Hematopoietic multipotent progenitor cell treated with erythropoietin and hydrocortisone succinate and interleukin-3 and kit ligand, for 8 days (in vitro differentiated cells): Measurements from ENCODE around the gene PAPSS1.
"Not testable (repeated sequence)": the region's sequence is repeated elsewhere in the genome, so short reads cannot be mapped to it uniquely, and the experiment has no call there.

Experiments used
- DNase-seq: peaks from one replicate; pipeline ENCODE4 v3.0.0-alpha.2; 2015

The PAPSS1 gene

DNA sequence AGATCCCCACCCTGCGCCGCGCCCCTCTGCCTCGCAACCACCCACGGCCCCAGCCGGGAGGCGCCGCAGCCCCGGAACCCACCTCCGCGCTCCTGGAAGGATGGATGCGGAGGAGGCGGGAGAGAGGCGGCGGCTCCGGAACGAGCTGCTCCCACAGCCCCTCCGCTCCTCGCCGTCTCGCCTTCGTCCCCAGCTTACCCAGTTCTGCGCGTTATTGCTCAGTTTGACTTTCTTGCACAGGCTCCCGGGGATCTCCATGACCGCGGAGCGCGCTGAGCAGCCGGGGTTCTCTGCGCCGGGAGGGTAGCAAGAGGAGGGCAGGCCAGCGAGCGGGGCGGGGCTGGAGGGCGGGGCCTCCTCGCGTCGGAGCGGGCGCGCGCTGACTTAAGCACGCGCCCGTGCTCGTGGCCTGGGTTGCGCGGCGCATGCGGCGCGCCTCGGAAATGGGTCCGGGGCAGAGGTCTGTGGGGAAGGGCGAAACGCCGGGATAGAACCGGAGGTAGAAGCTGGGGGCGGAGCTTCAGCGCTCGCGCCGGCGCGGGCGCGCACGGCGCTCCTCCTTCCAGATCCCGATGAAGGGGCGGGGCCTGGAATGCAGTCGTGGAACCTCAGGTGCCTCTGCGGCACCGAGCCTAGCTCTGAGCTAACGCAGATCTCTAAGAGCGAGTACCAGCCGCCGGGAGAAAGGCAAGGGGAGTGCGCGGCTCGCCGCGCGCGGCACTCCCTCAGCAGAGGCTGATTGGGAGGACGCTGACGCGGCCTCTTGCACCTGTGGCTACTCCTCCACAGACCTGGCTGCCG lies at the start of gene PAPSS1:
Gene PAPSS1 (minus strand): TSS at position 313 of the 801 bp plus-strand sequence. CDS start 55 bp downstream, at position 258.
- peak; percentile 94 for DNase-seq

DNA sequence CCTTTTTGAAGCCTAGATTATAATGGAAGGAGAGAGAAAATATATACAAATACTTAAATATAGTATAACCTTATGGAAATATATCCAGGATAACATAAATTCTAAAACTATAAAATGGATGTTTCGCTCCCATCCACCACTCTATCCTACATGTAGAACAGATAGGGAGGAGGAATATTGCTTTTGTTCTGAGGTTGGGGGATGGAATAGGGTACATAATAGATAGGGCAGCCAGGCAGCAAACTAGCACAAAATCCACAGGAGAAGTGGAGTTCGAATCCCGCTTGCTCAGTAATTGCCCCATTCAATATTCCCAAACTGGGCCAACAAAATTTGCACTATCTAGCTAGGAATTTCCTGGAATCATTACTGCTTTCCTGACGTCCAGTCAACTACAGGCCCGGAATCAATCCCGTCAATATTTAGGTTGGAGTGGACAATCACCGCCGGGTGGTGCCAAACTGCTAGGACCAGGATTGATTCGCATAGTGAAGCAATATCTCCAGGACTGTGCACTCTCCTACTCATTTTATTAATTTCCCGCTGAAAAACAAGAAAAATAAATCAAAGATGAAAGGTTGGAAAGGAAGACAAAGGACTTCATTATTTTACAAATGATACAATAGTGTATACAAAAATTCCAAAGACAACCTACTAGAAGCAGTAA lies 40.4 kb upstream of the PAPSS1 start:
- no peak for DNase-seq

DNA sequence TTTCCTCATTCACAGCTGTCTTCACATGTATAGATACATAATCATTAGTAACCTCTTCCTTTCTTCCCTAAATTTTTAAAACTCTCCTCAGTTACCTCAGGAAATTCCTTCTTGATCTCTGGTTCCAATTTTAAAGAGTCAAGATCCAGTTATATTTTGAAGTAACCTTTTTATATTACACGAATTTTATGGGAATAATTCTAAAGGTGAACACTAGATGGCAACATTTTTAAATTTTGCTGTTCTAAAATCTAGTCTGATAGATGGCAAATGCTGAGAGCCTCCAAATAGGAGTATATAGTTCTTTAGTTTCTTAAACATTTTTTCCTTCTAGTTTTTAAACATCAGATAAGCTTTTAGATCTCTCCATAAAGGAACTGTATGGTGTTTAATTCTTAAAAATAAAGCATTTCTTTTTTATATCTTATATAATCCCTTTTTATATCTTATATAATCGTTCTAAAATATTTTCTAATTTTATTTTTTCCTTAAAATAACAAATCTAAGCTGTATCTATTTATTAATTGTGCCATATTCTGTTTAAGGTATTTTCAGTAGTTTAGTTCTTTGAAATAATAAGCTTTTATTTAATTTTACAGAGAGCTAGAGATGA lies 37.9 kb upstream of the PAPSS1 start:
- DNase-seq, result peak; percentile 38

DNA sequence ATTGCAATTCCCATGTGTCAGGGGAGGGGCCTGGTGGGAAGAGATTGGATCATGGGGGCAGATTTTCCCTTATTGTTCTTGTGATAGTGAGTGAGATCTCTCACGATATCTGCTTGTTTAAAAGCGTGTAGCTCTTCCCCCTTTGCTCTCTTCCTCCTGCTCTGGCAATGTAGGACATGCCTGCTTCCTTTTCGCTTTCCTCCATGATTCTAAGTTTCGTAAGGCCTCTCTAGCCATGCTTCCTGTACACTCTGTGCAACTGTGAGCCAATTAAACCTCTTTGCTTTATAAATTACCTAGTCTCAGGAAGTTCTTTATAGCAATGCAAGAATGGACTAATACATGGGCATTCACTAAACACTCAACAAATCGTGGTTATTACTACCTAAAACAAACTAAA lies 37.2 kb upstream of the PAPSS1 start:
- no peak for DNase-seq

DNA sequence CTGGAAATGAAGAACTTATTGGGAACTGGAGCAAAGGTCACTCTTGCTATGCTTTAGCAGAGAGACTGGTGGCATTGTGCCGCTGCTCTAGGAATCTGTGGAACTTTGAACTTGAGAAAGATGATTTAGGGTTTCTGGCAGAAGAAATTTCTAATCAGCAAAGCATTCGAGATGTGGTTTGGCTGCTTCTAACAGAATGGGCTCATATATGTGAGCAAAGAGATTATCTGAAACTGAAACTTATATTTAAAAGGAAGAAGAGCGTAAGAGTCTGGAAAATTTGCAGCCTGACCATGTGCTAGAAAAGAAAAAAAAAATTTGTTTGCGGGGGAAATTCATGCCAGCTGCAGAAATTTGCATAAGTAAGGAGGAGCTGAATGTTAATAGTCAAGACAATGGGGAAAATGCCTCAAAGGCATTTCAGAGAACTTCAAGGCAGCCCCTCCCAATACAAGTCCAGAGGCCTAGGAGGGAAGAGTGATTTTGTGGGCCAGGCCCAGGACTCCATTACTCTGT lies 35.9 kb upstream of the PAPSS1 start:
- DNase-seq, result no peak

DNA sequence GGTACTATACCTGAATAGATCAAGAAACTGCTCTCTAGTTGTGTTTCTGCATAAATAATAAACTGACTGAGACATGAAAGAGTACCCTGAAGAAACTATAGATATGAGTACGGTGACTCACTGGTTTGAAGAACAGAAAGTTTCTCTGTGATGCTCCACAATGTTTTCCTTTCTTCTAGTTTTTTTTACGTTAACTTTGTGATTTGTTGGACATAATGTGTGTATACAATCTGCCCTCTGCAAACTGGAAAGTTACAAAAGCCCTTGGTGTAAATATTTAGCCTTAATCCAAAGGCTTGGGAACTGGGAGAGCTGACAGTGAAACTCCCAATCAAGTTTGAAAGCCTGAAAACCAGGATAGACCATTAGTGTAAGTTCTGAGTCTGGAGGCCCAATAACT lies 31.6 kb upstream of the PAPSS1 start:
- DNase-seq, result no peak

DNA sequence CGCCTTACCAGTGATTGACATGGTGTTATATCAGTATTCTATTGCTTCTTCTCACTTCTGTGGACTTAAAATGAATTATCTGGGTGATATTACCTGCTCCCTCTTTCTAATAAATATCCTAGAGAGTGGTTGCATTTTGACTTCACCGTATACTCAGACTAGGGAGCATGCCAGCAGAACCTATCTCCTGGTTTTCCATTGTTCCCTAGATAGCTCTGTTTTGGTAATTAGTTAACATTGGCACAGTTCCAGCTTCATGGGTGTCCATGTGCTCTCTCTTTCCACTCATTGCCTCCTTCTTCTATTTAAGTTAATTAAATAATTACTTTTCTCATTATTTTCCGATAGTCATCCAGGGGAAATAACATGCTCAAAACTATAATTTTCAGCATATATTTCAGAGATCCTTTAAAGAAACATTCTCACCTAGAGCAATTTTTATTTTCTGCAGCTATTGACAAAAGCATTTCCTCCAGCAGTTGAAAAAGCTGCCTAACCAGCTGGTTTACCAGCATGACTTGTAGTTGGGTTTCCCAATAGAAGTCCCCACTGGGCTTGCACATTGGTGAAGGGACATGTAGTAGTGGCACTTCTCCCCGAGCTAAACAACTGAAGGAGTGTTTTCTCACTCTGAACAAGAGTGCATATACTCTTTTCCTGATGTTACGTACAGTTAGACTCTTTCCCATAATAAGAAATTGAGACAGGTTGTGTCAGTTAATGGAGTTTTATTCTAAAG lies 27.9 kb upstream of the PAPSS1 start:
- DNase-seq, result no peak

DNA sequence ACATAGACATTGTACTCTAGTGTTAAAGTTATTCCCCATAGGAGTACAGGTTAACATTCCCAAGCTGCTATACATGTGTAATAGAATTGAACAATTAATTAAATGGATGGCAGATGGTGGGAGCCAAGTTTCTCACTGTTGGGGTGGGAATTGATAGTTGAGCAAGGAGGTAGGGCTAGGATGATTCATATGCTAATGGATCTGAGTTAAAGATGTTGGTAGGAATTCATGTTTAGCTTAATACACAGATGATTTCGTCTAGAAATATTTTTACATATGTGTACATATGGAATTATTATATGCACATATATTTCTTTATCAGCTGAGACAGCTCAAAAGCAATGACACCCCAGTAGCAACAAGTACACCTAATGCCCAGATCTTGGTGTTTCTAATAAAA lies 26.1 kb upstream of the PAPSS1 start:
- no peak for DNase-seq

DNA sequence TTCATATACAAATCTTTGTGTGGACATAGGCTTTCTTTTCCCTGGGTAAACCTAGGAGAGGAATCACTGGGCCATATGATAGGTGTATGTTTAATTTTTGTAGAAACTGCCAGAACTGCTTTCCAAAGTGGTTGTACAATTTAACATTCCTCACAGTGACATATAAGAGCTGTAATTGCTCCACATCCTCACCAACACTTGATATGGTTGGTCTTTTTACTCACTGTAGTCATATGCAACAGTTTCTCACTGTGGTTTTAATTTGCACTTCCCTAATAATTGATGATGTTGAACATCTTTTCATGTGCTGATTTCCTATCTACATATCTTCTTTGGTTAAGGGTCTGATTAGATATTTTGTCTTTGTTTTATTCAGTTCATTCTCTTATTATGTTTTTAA lies 24.5 kb upstream of the PAPSS1 start:
- DNase-seq, result no peak

DNA sequence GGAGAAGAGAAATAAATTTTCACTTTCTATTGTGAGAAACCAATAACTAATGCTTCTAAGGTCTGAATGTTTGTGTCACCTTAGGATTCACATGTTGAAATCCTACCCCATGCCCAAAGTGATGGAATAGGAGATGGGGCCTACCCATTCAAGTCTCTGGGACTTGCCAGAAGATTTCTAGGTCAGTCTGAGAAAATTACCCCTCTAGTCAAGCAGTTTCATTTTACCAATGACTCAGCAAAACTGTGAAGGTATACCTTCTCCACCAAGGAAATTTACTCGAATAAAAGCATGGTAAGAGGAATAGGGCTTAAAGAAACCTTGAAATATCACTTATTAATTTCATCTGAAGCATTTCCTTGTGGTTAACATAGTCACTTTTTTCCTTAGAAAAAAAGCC lies 23.5 kb upstream of the PAPSS1 start:
- DNase-seq, result peak; percentile 6

DNA sequence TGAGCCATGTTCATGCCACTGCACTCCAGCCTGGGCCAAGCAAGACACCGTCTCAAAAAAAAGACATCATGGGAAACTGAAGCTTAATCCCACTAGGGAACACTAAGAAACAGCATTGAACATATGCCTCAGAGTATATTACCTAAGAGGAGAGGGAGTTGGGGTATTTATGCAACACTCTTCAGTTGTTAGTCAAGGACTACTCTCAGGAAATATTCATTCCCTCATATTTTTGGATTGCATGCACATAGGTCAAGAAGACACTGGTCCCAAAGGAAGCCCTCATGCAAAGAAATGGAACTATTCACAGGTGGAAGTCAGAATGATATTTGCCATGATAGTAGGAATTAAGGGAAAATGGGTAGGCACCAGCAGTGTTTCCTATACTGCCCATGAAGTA lies 22.8 kb upstream of the PAPSS1 start:
- DNase-seq, result no peak

DNA sequence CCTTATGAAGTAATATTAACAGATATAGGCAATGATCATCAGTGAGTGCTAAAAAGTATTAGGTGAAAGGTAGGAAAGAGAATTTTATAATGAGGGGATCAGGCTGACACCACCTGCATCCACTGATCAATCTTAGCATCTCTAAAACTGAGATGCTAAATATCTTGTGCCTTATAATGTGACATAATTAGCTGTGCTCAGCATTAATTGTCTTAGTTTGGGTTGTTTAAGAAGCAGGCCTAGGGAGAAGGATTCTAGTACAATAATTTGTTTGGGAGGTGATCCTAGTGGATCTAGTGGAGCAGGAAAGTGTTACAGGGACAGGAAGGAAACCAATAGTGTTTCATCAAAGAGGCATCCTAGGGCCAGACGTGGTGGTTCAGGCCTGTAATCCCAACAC lies 22.2 kb upstream of the PAPSS1 start:
- no peak for DNase-seq

DNA sequence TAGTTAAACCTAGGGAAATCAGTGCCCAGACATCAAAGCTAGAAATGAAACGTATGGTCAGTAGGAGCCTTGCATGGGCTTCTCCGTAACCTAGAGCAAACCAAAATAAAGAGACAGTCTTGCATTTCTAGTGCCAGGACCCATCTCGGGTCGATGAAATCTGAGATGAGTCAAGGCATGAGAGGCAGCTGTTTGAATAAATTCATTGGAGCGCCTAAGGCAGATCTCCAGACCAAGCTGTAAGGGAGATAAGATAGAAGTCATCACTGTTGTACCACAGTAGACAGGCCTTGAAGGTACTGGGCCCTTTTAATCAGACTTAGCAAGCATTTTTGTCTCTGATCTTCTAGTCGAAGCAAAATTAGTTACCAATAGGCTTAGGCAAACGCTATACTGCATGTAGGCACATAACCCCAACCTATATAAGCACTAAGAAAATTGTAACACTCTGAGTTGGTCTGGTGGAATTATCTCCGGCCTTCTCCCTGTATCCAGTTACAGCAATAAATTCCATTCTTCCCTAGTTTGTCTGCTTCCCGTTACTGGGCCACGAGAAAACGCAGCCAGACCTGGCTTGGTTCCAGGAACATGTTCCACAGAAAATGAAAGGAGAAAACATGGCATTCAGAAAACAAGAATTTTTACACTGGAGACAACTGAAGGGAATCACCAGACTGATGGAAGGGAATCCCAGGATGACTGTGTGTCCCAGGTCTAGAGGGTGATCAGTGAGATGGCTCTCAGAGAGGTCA lies 21.1 kb upstream of the PAPSS1 start:
- DNase-seq, result no peak

DNA sequence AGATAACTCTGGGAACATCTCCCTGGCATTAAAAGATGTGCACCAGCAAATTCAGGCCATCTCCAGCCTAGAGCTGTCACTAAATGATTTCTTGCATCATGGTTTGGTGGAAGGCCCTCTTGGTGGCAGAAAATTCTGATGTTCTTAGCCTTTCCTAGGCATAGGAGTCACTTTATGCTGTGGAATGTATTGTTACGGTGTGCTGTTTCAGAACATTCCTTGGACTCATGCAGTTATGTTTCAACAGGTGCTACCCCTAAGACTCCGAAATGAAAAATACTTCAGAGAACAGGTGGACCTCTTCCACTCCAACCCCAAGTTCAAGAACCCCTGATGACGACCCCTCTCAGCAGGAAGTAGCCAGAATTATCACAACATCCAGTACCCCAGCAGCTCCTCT lies 20.3 kb upstream of the PAPSS1 start:
- DNase-seq, result peak; percentile 17

DNA sequence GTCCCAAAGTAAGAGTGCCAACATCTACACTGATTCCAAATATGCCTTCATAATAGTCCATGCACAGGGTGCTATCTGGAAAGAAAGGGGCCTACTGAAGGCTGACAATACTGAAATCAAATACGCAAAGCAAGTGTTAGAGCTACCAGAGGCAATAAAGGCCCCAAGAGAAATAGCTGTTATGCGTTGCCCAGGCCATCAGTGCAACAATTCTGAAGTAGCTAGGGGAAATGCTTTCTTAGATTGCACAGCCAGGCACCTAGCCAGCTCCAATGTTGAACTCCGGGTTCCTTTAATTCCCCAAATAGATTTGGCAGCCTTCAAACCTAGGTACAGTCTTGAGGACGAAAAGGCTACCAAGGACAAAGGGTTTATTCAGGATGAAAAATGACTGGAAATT lies 17.4 kb upstream of the PAPSS1 start:
- DNase-seq, result no peak

DNA sequence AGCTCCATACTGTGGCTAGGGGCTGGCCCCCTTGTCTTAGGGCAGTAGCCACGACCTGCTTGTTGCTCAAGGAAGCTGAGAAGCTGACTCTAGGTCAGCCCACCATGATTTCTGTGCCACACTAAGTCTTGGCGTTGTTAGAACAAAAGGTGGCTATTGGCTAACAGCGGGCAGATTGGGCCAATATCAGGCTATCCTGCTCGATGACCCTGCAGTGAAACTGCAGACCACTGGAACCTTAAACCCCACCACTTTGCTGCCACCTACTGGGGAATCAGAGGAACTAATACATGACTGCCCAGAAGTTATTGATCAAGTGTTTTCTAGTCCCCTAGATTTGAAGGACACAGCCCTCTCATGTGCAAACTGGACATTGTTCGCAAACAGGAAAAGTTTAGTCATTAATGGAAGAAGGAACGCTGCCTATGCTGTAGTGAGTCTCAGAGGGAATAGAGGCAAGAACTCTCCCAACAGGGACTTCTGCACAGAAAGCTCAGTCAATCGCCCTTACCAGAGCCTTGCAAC lies 17.0 kb upstream of the PAPSS1 start:
- peak; percentile 55 for DNase-seq

DNA sequence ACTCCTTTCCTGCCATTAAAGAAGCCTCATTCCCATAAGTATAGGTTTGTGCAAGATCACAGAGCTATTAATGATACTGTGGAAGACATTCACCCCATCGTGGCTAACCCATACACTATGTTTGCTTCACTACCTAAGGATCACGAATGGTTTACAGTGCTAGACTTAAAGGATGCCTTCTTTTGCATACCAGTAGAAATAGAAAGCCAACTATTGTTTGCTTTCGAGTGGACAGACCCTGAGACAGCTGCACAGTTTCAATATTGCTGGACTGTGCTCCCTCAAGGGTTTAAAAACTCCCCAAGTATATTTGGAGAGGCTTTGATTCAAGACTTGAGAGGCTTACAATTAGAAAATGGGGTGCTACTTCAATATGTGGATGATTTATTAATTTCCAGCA lies 16.0 kb upstream of the PAPSS1 start:
- DNase-seq, result no peak

DNA sequence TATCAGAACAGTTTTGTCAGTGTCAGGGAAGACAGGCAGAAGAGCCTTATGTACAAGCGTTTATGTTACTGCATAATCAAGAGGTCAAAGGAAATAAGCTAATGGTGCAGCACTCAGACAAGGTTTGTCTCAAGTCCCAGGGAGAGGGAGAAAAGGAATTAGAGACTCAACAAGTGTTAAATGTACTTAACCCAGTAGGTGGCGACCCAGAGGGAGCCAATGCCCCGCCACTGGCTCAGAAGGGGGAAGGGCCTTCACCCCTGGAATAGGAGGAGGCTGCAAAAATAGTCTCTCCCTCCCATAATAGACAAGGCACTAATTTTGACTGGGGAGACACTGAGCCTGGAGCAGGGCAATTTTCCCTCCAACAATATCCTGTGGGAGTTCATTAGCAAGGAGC lies 14.1 kb upstream of the PAPSS1 start:
- peak; percentile 39 for DNase-seq

DNA sequence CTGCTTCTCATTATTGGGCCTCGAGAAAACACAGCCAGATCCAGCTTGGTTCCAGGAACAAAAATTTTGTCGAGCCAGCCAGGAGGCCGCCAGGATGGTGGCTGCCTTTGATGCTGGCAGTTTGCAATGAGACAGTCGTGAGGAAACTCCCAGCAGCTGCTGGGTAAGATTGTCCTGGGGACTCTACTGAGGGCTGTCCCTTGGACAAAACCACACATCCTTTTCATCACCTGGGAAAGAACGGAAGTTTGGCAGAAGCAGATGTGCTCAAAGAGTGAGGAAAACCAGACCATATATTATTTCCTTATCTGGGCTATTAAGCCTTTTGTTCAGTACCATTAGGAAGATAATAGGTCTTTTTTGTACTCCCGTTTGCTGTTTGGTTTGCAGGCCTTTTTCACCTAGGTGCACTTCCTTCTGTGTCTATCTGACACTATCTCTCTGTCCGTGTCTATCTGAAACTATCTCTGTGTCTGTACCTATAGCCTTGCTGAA lies 13.4 kb upstream of the PAPSS1 start:
- DNase-seq, result no peak

DNA sequence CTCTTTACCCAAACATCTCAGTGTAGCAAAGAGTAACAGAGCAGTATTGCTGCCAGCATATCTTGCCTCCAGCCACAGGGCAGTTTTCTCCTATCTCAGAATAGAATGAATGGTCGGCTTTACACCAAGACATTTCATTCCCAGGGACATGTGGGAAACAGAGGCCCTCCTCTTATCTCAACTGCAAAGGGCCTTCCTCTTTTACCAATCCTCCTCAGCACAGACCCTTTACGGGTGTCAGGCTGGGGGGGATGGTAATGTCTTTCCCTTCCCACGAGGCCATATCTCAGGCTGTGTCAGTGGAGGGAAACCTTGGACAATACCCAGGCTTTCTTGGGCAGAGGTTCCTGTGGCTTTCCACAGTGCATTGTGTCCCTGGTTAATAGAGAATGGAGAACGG lies 9.0 kb upstream of the PAPSS1 start:
- not testable (repeated sequence) for DNase-seq

DNA sequence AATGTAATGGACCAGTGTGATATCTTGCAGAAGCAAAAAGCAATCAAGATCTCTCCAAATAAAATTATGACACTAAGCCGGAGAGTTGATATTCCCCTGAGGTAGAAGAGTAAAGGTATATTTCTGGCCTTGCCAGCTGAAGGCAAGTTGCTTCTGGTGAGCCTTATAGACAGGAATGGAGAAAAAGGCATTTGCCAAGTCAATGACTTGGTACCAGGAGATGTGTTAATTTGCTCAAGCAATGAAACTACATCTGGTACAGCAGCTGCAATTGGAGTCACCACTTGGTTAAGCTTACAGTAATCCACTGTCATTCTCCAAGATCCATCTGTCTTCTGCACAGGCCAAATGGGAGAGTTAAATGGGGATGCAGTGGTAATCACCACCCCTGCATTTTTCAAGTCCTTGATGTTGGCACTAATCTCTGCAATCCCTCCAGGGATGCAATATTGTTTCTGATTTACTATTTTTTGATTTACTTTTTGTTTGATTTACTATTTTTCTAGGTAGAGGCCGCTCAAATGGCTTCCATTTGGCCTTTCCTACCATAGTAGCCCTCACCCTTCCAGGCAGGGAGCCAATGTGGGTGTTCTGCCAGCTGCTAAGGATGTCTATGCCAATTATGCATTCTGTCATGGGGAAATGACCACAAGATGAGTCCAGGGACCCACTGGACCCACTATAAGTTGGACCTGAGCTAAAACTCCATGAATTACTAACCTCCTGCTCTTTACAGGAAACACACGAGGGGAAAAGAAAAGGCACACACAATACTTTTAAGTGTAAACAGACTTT lies 6.3 kb upstream of the PAPSS1 start:
- DNase-seq, result not testable (repeated sequence)
